T-helper 1 cell treated with Interleukin-12 subunit alpha and Interleukin-12 subunit beta and Interleukin-4 antibody, amounts not matched to agents 30 μg/mL and 1 μg/mL, for 36 hours (primary cell): Measurements from ENCODE around the gene MAPK12.

Source experiments
- H3K27ac Mint-ChIP-seq: one replicate; pipeline ENCODE4 v1.8.0; 2021; ENCODE audit warnings: mild to moderate bottlenecking, mixed read lengths
- H3K27me3 Mint-ChIP-seq: one replicate; pipeline ENCODE4 v1.8.0; 2021; ENCODE audit warnings: low read depth, mixed read lengths
- H3K36me3 Mint-ChIP-seq: one replicate; pipeline ENCODE4 v1.8.0; 2021; ENCODE audit warnings: low read depth, mixed read lengths
- H3K4me1 Mint-ChIP-seq: one replicate; pipeline ENCODE4 v1.8.0; 2021; ENCODE audit warnings: low read depth, mixed read lengths
- H3K4me3 Mint-ChIP-seq: one replicate; pipeline ENCODE4 v1.8.0; 2021; ENCODE audit warnings: mild to moderate bottlenecking, moderate library complexity, mixed read lengths
- H3K9me3 Mint-ChIP-seq: one replicate; pipeline ENCODE4 v1.8.0; 2021; ENCODE audit warnings: mixed read lengths

Gene MAPK12

DNA sequence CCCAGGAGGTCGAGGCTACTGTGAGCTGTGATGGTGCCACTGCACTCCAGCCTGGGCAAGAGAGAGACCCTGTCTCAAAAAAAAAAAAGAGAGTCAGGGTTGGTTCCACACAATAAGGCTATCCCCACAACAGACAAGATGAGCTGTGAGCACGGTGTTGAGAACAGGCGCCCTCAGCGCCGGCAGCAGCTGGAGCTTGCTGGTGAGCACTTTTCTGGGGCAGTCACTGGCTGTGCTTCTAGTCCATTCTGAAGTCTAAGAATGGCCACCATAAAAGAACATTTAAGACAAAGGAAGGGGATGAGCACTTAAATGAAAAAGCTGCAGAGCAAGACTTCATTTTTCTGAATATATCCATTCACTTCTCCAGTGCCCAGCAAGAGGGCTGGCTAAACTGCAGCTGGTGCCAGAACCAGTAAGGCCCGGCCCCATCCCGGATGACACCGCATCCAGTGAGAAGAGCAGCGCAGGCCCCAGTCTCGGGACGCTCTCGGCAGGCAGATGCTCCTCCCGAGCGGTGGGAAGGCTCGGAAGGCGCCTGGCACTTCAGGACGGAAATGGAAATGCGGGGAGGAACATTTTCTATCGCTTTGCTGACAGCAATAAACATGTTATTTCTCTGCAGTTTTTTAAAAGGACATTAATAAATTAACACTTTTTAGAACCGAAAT lies 28.9 kb downstream of the MAPK12 start:
- Mint-ChIP-seq H3K36me3 (peaks cover 17% of the 10 kb centered on the region), H3K4me3 (no peak overlapping the region), H3K4me1 (peaks cover 9% of the 10 kb centered on the region), H3K27me3 (no peaks in the 10 kb centered on the region), H3K9me3 (no peaks in the 10 kb centered on the region), H3K27ac (no peak overlapping the region)

DNA sequence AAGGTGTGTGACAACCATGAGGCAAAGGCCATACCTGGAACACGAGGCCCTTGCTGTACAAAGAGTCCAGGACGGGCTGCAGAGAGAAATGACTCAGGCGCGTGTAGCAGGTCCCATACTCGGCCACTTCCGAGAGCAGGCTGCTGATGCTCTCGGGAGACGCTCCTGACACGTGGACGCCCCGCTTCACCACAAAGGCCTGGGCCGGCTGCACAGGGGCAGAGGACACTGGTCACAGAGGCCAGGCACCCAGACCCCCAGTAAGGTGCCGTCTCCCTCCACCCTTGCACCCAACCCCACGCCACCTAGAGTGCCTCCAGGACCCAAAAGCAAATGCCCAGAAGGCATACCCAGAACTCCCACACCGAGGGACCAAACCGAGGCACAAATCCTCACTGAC lies 32.1 kb downstream of the MAPK12 start:
- H3K4me1 Mint-ChIP-seq: peaks cover 5% of the 10 kb centered on the region
- no peaks in the 10 kb centered on the region for H3K27me3 Mint-ChIP-seq
- H3K27ac Mint-ChIP-seq: no peak overlapping the region
- no peaks in the 10 kb centered on the region for H3K9me3 Mint-ChIP-seq
- peaks cover 9% of the 10 kb centered on the region for H3K36me3 Mint-ChIP-seq
- H3K4me3 Mint-ChIP-seq: no peak overlapping the region

- no peak overlapping the region for H3K4me3 Mint-ChIP-seq
- H3K27ac Mint-ChIP-seq: peak overlapping the region; percentile 35
- no peaks in the 10 kb centered on the region for H3K27me3 Mint-ChIP-seq
- H3K36me3 Mint-ChIP-seq: peaks cover 9% of the 10 kb centered on the region
- H3K4me1 Mint-ChIP-seq: no peaks in the 10 kb centered on the region
- H3K9me3 Mint-ChIP-seq: no peaks in the 10 kb centered on the region
These were observed 33.1 kb downstream of the MAPK12 start for GRCh38 chr22:50228366-50228765.

DNA sequence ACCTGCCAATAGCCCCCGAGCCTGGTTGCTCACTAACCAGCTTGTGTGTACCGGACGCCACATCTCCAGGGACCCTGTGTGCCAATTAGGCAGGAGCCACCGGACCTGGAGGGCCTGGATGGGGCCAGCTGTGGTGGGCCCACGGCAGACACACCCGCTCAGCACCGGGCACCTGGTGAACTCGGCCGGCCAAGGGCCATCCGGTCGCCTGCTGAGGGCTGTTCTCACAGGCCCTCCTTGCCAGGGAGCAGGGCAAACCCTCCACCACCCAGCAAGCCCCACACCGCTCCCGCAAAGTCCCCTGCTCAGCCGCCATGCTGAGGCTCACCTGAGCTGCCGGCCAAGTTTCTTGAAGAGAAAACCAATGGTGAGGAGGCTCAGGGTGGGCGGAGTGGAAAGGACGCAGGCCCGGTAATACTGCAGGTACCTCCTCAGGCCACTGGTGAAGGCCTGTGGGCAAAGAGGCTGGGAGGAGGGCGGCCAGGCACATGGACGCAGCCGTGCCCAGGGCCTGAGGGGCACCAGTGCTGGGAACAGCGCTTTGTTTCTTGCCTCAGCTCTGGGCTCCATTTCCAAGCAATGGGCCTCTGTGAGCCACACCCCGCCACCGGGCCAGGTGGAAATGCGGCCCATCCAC lies 33.8 kb downstream of the MAPK12 start:
- Mint-ChIP-seq H3K4me1 (no peaks in the 10 kb centered on the region), H3K27ac (no peak overlapping the region), H3K9me3 (no peaks in the 10 kb centered on the region), H3K36me3 (peaks cover 12% of the 10 kb centered on the region), H3K4me3 (no peak overlapping the region), H3K27me3 (no peaks in the 10 kb centered on the region)

DNA sequence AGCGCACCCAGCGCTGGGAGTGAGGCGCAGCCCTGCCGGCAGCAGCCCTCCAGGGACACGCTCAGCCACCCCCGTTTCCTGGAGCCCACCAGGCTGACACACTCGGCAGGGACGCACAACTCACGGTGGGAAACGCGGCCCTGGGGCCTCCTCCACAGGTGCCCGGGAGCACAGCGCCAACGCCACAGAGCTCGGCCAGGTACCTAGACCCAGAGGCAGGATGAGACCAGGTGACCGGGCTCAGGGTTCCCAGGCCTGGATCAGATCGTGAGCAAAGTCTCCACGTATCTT lies 34.7 kb downstream of the MAPK12 start:
- no peaks in the 10 kb centered on the region for H3K9me3 Mint-ChIP-seq
- H3K4me3 Mint-ChIP-seq: no peak overlapping the region
- no peak overlapping the region for H3K27ac Mint-ChIP-seq
- H3K4me1 Mint-ChIP-seq: no peaks in the 10 kb centered on the region
- H3K27me3 Mint-ChIP-seq: no peaks in the 10 kb centered on the region
- peaks cover 12% of the 10 kb centered on the region for H3K36me3 Mint-ChIP-seq

GRCh38 chr22:50226063-50226874 lies 35.2 kb downstream of the MAPK12 start:
- no peaks in the 10 kb centered on the region for H3K27me3 Mint-ChIP-seq
- H3K36me3 Mint-ChIP-seq: peaks cover 12% of the 10 kb centered on the region
- H3K4me3 Mint-ChIP-seq: no peak overlapping the region

GRCh38 chr22:50225200-50225969 lies 36.1 kb downstream of the MAPK12 start:
- H3K36me3 Mint-ChIP-seq: peaks cover 12% of the 10 kb centered on the region
- H3K4me1 Mint-ChIP-seq: no peaks in the 10 kb centered on the region
- H3K27me3 Mint-ChIP-seq: no peaks in the 10 kb centered on the region
- no peak overlapping the region for H3K27ac Mint-ChIP-seq
- no peaks in the 10 kb centered on the region for H3K9me3 Mint-ChIP-seq
- no peak overlapping the region for H3K4me3 Mint-ChIP-seq

More at GRCh38 chr22:50226063-50226874, 35.2 kb downstream of the MAPK12 start:
- Mint-ChIP-seq H3K27ac (no peak overlapping the region), H3K9me3 (no peaks in the 10 kb centered on the region), H3K4me1 (no peaks in the 10 kb centered on the region)

GRCh38 chr22:50224071-50224470 lies 37.4 kb downstream of the MAPK12 start:
- Mint-ChIP-seq H3K9me3 (no peaks in the 10 kb centered on the region), H3K4me1 (no peaks in the 10 kb centered on the region), H3K27ac (no peak overlapping the region), H3K27me3 (no peaks in the 10 kb centered on the region), H3K36me3 (peaks cover 8% of the 10 kb centered on the region), H3K4me3 (no peak overlapping the region)

GRCh38 chr22:50222508-50222907 lies 39.0 kb downstream of the MAPK12 start:
- no peaks in the 10 kb centered on the region for H3K9me3 Mint-ChIP-seq
- H3K4me3 Mint-ChIP-seq: no peak overlapping the region
- no peaks in the 10 kb centered on the region for H3K4me1 Mint-ChIP-seq
- no peaks in the 10 kb centered on the region for H3K27me3 Mint-ChIP-seq
- H3K27ac Mint-ChIP-seq: no peak overlapping the region
- peaks cover 9% of the 10 kb centered on the region for H3K36me3 Mint-ChIP-seq

- peaks cover 12% of the 10 kb centered on the region for H3K36me3 Mint-ChIP-seq
These were observed 39.8 kb downstream of the MAPK12 start for GRCh38 chr22:50221410-50222300.

GRCh38 chr22:50220603-50221409 lies 40.7 kb downstream of the MAPK12 start:
- no peaks in the 10 kb centered on the region for H3K27me3 Mint-ChIP-seq

More at GRCh38 chr22:50221410-50222300, 39.8 kb downstream of the MAPK12 start:
- Mint-ChIP-seq H3K4me3 (no peak overlapping the region), H3K4me1 (no peaks in the 10 kb centered on the region), H3K9me3 (no peaks in the 10 kb centered on the region), H3K27ac (no peak overlapping the region), H3K27me3 (no peaks in the 10 kb centered on the region)

GRCh38 chr22:50219800-50220602 lies 41.5 kb downstream of the MAPK12 start:
- H3K27me3 Mint-ChIP-seq: no peaks in the 10 kb centered on the region
- H3K36me3 Mint-ChIP-seq: peaks cover 15% of the 10 kb centered on the region
- H3K27ac Mint-ChIP-seq: no peak overlapping the region
- peaks cover under 1% of the 10 kb centered on the region for H3K4me1 Mint-ChIP-seq
- H3K4me3 Mint-ChIP-seq: no peak overlapping the region
- H3K9me3 Mint-ChIP-seq: no peaks in the 10 kb centered on the region

More at GRCh38 chr22:50220603-50221409, 40.7 kb downstream of the MAPK12 start:
- H3K4me3 Mint-ChIP-seq: no peak overlapping the region
- no peaks in the 10 kb centered on the region for H3K4me1 Mint-ChIP-seq
- no peaks in the 10 kb centered on the region for H3K9me3 Mint-ChIP-seq
- no peak overlapping the region for H3K27ac Mint-ChIP-seq
- H3K36me3 Mint-ChIP-seq: peaks cover 12% of the 10 kb centered on the region
